ENCODE data around the gene EFNB2.

The EFNB2 gene

GRCh38 chr13:106488076-106488475, 47.4 kb downstream of the EFNB2 start:
- Histone ChIP-seq H3K9ac (ENCODE audit: insufficient read length, low read depth) (no peak overlapping the region), H3K4me1 (ENCODE audit: insufficient read depth, insufficient read length) (no peaks in the 10 kb centered on the region), H3K9me3 (ENCODE audit: insufficient read depth, low read length) (no peaks in the 10 kb centered on the region), H3K27me3 (ENCODE audit: insufficient read depth, insufficient read length) (no peaks in the 10 kb centered on the region), H3K4me3 (ENCODE audit: insufficient read length, low read depth) (no peak overlapping the region), H3K36me3 (ENCODE audit: insufficient read depth, insufficient read length, low read length) (peaks cover 25% of the 10 kb centered on the region)
- no peak for DNase-seq (ENCODE audit: low read depth, low spot score)
- TF ChIP-seq ZNF274 (IDR thresholded peaks at IDR 0.05; ENCODE audit: low read depth, low read length), result no peak
- no peak for TF ChIP-seq YY1 (IDR thresholded peaks at IDR 0.05; ENCODE audit: insufficient read depth, insufficient read length)
- no peak for TF ChIP-seq SUZ12 (IDR thresholded peaks at IDR 0.05; ENCODE audit: extremely low read depth, insufficient read depth, insufficient read length)

GRCh38 chr13:106487129-106487528, 48.3 kb downstream of the EFNB2 start:
- Histone ChIP-seq H3K9ac (ENCODE audit: insufficient read length, low read depth) (no peak overlapping the region), H3K27me3 (ENCODE audit: insufficient read depth, insufficient read length) (no peaks in the 10 kb centered on the region), H3K4me1 (ENCODE audit: insufficient read depth, insufficient read length) (no peaks in the 10 kb centered on the region), H3K9me3 (ENCODE audit: insufficient read depth, low read length) (no peaks in the 10 kb centered on the region), H3K4me3 (ENCODE audit: insufficient read length, low read depth) (no peak overlapping the region), H3K36me3 (ENCODE audit: insufficient read depth, insufficient read length, low read length) (peaks cover 16% of the 10 kb centered on the region)
- TF ChIP-seq SUZ12 (IDR thresholded peaks at IDR 0.05; ENCODE audit: extremely low read depth, insufficient read depth, insufficient read length) (no peak), YY1 (IDR thresholded peaks at IDR 0.05; ENCODE audit: insufficient read depth, insufficient read length) (no peak), ZNF274 (IDR thresholded peaks at IDR 0.05; ENCODE audit: low read depth, low read length) (no peak)
- no peak for DNase-seq (ENCODE audit: low read depth, low spot score)

GRCh38 chr13:106486287-106486686, 49.2 kb downstream of the EFNB2 start:
- Histone ChIP-seq H3K9me3 (ENCODE audit: insufficient read depth, low read length) (no peaks in the 10 kb centered on the region), H3K4me3 (ENCODE audit: insufficient read length, low read depth) (no peak overlapping the region), H3K36me3 (ENCODE audit: insufficient read depth, insufficient read length, low read length) (peaks cover 7% of the 10 kb centered on the region), H3K9ac (ENCODE audit: insufficient read length, low read depth) (no peak overlapping the region), H3K27me3 (ENCODE audit: insufficient read depth, insufficient read length) (no peaks in the 10 kb centered on the region), H3K4me1 (ENCODE audit: insufficient read depth, insufficient read length) (no peaks in the 10 kb centered on the region)
- DNase-seq (ENCODE audit: low read depth, low spot score), result no peak
- no peak for TF ChIP-seq ZNF274 (IDR thresholded peaks at IDR 0.05; ENCODE audit: low read depth, low read length)
- TF ChIP-seq SUZ12 (IDR thresholded peaks at IDR 0.05; ENCODE audit: extremely low read depth, insufficient read depth, insufficient read length), result no peak
- no peak for TF ChIP-seq YY1 (IDR thresholded peaks at IDR 0.05; ENCODE audit: insufficient read depth, insufficient read length)

GRCh38 chr13:106484537-106485193, 50.8 kb downstream of the EFNB2 start:
- Histone ChIP-seq H3K4me3 (ENCODE audit: insufficient read length, low read depth) (no peak overlapping the region), H3K27me3 (ENCODE audit: insufficient read depth, insufficient read length) (no peaks in the 10 kb centered on the region), H3K9me3 (ENCODE audit: insufficient read depth, low read length) (no peaks in the 10 kb centered on the region), H3K9ac (ENCODE audit: insufficient read length, low read depth) (no peak overlapping the region), H3K4me1 (ENCODE audit: insufficient read depth, insufficient read length) (no peaks in the 10 kb centered on the region), H3K36me3 (ENCODE audit: insufficient read depth, insufficient read length, low read length) (no peaks in the 10 kb centered on the region)
- DNase-seq (ENCODE audit: low read depth, low spot score), result no peak
- TF ChIP-seq ZNF274 (IDR thresholded peaks at IDR 0.05; ENCODE audit: low read depth, low read length) (no peak), SUZ12 (IDR thresholded peaks at IDR 0.05; ENCODE audit: extremely low read depth, insufficient read depth, insufficient read length) (no peak), YY1 (IDR thresholded peaks at IDR 0.05; ENCODE audit: insufficient read depth, insufficient read length) (no peak)

GRCh38 chr13:106484084-106484483, 51.4 kb downstream of the EFNB2 start:
- Histone ChIP-seq H3K9me3 (ENCODE audit: insufficient read depth, low read length) (no peaks in the 10 kb centered on the region), H3K9ac (ENCODE audit: insufficient read length, low read depth) (no peak overlapping the region), H3K27me3 (ENCODE audit: insufficient read depth, insufficient read length) (no peaks in the 10 kb centered on the region), H3K4me3 (ENCODE audit: insufficient read length, low read depth) (no peak overlapping the region), H3K4me1 (ENCODE audit: insufficient read depth, insufficient read length) (no peaks in the 10 kb centered on the region), H3K36me3 (ENCODE audit: insufficient read depth, insufficient read length, low read length) (no peaks in the 10 kb centered on the region)
- no peak for DNase-seq (ENCODE audit: low read depth, low spot score)
- no peak for TF ChIP-seq ZNF274 (IDR thresholded peaks at IDR 0.05; ENCODE audit: low read depth, low read length)
- no peak for TF ChIP-seq SUZ12 (IDR thresholded peaks at IDR 0.05; ENCODE audit: extremely low read depth, insufficient read depth, insufficient read length)
- no peak for TF ChIP-seq YY1 (IDR thresholded peaks at IDR 0.05; ENCODE audit: insufficient read depth, insufficient read length)

GRCh38 chr13:106481919-106482318, 53.5 kb downstream of the EFNB2 start:
- no peak for DNase-seq (ENCODE audit: low read depth, low spot score)
- H3K27me3 ChIP-seq (ENCODE audit: insufficient read depth, insufficient read length), result no peaks in the 10 kb centered on the region
- H3K4me3 ChIP-seq (ENCODE audit: insufficient read length, low read depth), result no peak overlapping the region
- H3K9me3 ChIP-seq (ENCODE audit: insufficient read depth, low read length), result no peaks in the 10 kb centered on the region
- no peaks in the 10 kb centered on the region for H3K36me3 ChIP-seq (ENCODE audit: insufficient read depth, insufficient read length, low read length)
- TF ChIP-seq ZNF274 (IDR thresholded peaks at IDR 0.05; ENCODE audit: low read depth, low read length), result no peak
- H3K9ac ChIP-seq (ENCODE audit: insufficient read length, low read depth), result no peak overlapping the region
- H3K4me1 ChIP-seq (ENCODE audit: insufficient read depth, insufficient read length), result no peaks in the 10 kb centered on the region

- H3K27me3 ChIP-seq (ENCODE audit: insufficient read depth, insufficient read length), result no peaks in the 10 kb centered on the region
Measured at GRCh38 chr13:106480351-106480910, 55.0 kb downstream of the EFNB2 start.

More at GRCh38 chr13:106480351-106480910, 55.0 kb downstream of the EFNB2 start:
- Histone ChIP-seq H3K4me1 (ENCODE audit: insufficient read depth, insufficient read length) (no peaks in the 10 kb centered on the region), H3K9ac (ENCODE audit: insufficient read length, low read depth) (no peak overlapping the region), H3K36me3 (ENCODE audit: insufficient read depth, insufficient read length, low read length) (no peaks in the 10 kb centered on the region), H3K9me3 (ENCODE audit: insufficient read depth, low read length) (no peaks in the 10 kb centered on the region), H3K4me3 (ENCODE audit: insufficient read length, low read depth) (no peak overlapping the region)
- no peak for DNase-seq (ENCODE audit: low read depth, low spot score)
- TF ChIP-seq ZNF274 (IDR thresholded peaks at IDR 0.05; ENCODE audit: low read depth, low read length) (no peak), YY1 (IDR thresholded peaks at IDR 0.05; ENCODE audit: insufficient read depth, insufficient read length) (no peak), SUZ12 (IDR thresholded peaks at IDR 0.05; ENCODE audit: extremely low read depth, insufficient read depth, insufficient read length) (no peak)

Measured in NT2/D1 (cell line).